HEK293 (cell line): ENCODE results near the gene PBX3.
A peak's percentile ranks its signal among the peaks of the same experiment; 100 is the strongest.

Source experiments
- CTCF ChIA-PET: fragments of 350-600 bp; formaldehyde crosslinking; extraction: SDS; loops from one replicate; lab custom pipeline; 2021; ENCODE audit warnings: antibody characterized with exemption; lab: Yijun Ruan, JAX
- POLR2A ChIA-PET: fragments of 300-600 bp; formaldehyde crosslinking; extraction: SDS; loops from one replicate; lab custom pipeline; 2020; ENCODE audit warnings: antibody characterized with exemption, inconsistent platforms; lab: Yijun Ruan, JAX
- H3K27ac ChIP-seq: fragments of 200-500 bp; sonication (Bioruptor generic); 2 replicates; pipeline ENCODE4 v1.5.1; 2014; ENCODE audit warnings: low read depth, low read length, control low read depth, inconsistent platforms; ENCODE audit errors: extremely low read depth
- H3K36me3 ChIP-seq, 2 experiments: fragments of 200-500 bp in 1 of 2; sonication (Bioruptor generic) in 1 of 2; 1 replicate in 1 of 2; 2 replicates in 1 of 2; pipeline ENCODE4 v1.5.1; 2014 to 2017; ENCODE audit warnings: inconsistent platforms in 2 of 2, low read length in 2 of 2; ENCODE audit not compliant: control insufficient read depth in 2 of 2, insufficient read depth in 1 of 2
- H3K4me1 ChIP-seq: fragments of 200-500 bp; sonication (Bioruptor generic); 2 replicates; pipeline ENCODE4 v1.5.1; 2014; ENCODE audit warnings: mild to moderate bottlenecking, low read length, inconsistent platforms; ENCODE audit not compliant: control insufficient read depth, insufficient read depth
- H3K4me3 ChIP-seq: 2 replicates; pipeline ENCODE4 v1.5.1; 2011; ENCODE audit warnings: low read depth, mild to moderate bottlenecking, control low read depth, low read length, moderate library complexity
- H3K9me3 ChIP-seq: fragments of 200-500 bp; sonication (Bioruptor generic); 2 replicates; pipeline ENCODE4 v1.5.1; 2014; ENCODE audit warnings: low read depth, low read length, inconsistent platforms; ENCODE audit not compliant: control insufficient read depth, insufficient read depth
- GLIS2 ChIP-seq: fragments of 450-650 bp; formaldehyde crosslinking; IDR thresholded peaks from 2 replicates; pipeline ENCODE4 v1.5.1; 2016; ENCODE audit warnings: missing biosample characterization, missing genetic modification characterization
- KLF1 ChIP-seq: fragments of 450-650 bp; formaldehyde crosslinking; IDR thresholded peaks from 2 replicates; pipeline ENCODE4 v1.5.1; 2016; ENCODE audit warnings: missing biosample characterization, missing genetic modification characterization
- MYNN ChIP-seq: fragments of 450-650 bp; formaldehyde crosslinking; IDR thresholded peaks from 2 replicates; pipeline ENCODE4 v1.5.1; 2016; ENCODE audit warnings: missing biosample characterization, missing genetic modification characterization, borderline replicate concordance
- PRDM4 ChIP-seq: fragments of 450-650 bp; formaldehyde crosslinking; IDR thresholded peaks from 2 replicates; pipeline ENCODE4 v1.5.1; 2017; ENCODE audit warnings: missing biosample characterization, missing genetic modification characterization
- PRDM6 ChIP-seq: fragments of 450-650 bp; formaldehyde crosslinking; IDR thresholded peaks from 2 replicates; pipeline ENCODE4 v1.5.1; 2017; ENCODE audit warnings: missing biosample characterization, missing genetic modification characterization
- ZFP69B ChIP-seq: fragments of 450-650 bp; formaldehyde crosslinking; IDR thresholded peaks from 2 replicates; pipeline ENCODE4 v1.5.1; 2016; ENCODE audit warnings: missing biosample characterization, missing genetic modification characterization
- ZNF10 ChIP-seq: fragments of 450-650 bp; formaldehyde crosslinking; IDR thresholded peaks from 2 replicates; pipeline ENCODE4 v1.5.1; 2017; ENCODE audit warnings: missing biosample characterization, missing genetic modification characterization
- ZNF169 ChIP-seq: fragments of 450-650 bp; formaldehyde crosslinking; IDR thresholded peaks from 2 replicates; pipeline ENCODE4 v1.5.1; 2016; ENCODE audit warnings: missing biosample characterization, missing genetic modification characterization
- ZNF174 ChIP-seq: fragments of 450-650 bp; formaldehyde crosslinking; IDR thresholded peaks from 2 replicates; pipeline ENCODE4 v1.5.0; 2017; ENCODE audit warnings: missing biosample characterization, mild to moderate bottlenecking, missing genetic modification characterization
- ZNF175 ChIP-seq: fragments of 450-650 bp; formaldehyde crosslinking; IDR thresholded peaks from 2 replicates; pipeline ENCODE4 v1.5.1; 2016; ENCODE audit warnings: missing biosample characterization, missing genetic modification characterization
- ZNF19 ChIP-seq: fragments of 450-650 bp; formaldehyde crosslinking; IDR thresholded peaks from 2 replicates; pipeline ENCODE4; 2016; ENCODE audit warnings: missing biosample characterization, missing genetic modification characterization, low read depth
- ZNF223 ChIP-seq: fragments of 450-650 bp; formaldehyde crosslinking; IDR thresholded peaks from 2 replicates; pipeline ENCODE4 v1.5.1; 2016; ENCODE audit warnings: missing biosample characterization, missing genetic modification characterization
- ZNF239 ChIP-seq: fragments of 450-650 bp; formaldehyde crosslinking; IDR thresholded peaks from 2 replicates; pipeline ENCODE4 v1.5.1; 2016; ENCODE audit warnings: missing biosample characterization, missing genetic modification characterization
- ZNF362 ChIP-seq: fragments of 450-650 bp; formaldehyde crosslinking; IDR thresholded peaks from 2 replicates; pipeline ENCODE4 v1.5.1; 2016; ENCODE audit warnings: missing biosample characterization, missing genetic modification characterization
- ZNF391 ChIP-seq: fragments of 450-650 bp; formaldehyde crosslinking; IDR thresholded peaks from 2 replicates; pipeline ENCODE4 v1.5.1; 2016; ENCODE audit warnings: low read depth, missing biosample characterization, missing genetic modification characterization, borderline replicate concordance
- ZNF433 ChIP-seq: fragments of 450-650 bp; formaldehyde crosslinking; IDR thresholded peaks from 2 replicates; pipeline ENCODE4 v1.5.1; 2016; ENCODE audit warnings: missing biosample characterization, missing genetic modification characterization, low read depth
- ZNF514 ChIP-seq: fragments of 450-650 bp; formaldehyde crosslinking; IDR thresholded peaks from 2 replicates; pipeline ENCODE4 v1.5.1; 2016; ENCODE audit warnings: missing biosample characterization, missing genetic modification characterization
- ZNF560 ChIP-seq: fragments of 450-650 bp; formaldehyde crosslinking; IDR thresholded peaks from 2 replicates; pipeline ENCODE4 v1.5.1; 2017; ENCODE audit warnings: missing biosample characterization, missing genetic modification characterization, borderline replicate concordance
- ZNF629 ChIP-seq: fragments of 450-650 bp; formaldehyde crosslinking; IDR thresholded peaks from 2 replicates; pipeline ENCODE4 v1.5.1; 2017; ENCODE audit warnings: missing biosample characterization, missing genetic modification characterization
- ZNF843 ChIP-seq: fragments of 450-650 bp; formaldehyde crosslinking; IDR thresholded peaks from 2 replicates; pipeline ENCODE4 v1.5.1; 2016; ENCODE audit warnings: missing biosample characterization, missing genetic modification characterization

Gene PBX3

GRCh38 chr9:125851979-125852378 is 104.8 kb downstream of the PBX3 start (continued):
- no peak for TF ChIP-seq ZNF514 (tag by site-specific recombination)
- TF ChIP-seq ZNF174 (tag by site-specific recombination), result no peak
- TF ChIP-seq KLF1 (tag by site-specific recombination), result no peak
- peak; percentile 60; the same call in 1 of the 2 replicates for TF ChIP-seq PRDM6
- TF ChIP-seq ZNF362 (tag by site-specific recombination), result no peak
- no peak for TF ChIP-seq ZNF560
- no peak for TF ChIP-seq ZNF629
- no peak for TF ChIP-seq MYNN (tag by site-specific recombination)
- TF ChIP-seq ZNF843 (tag by site-specific recombination), result 0 out of 2 replicates have a peak, but pooled peaks have one; percentile 29
- TF ChIP-seq ZNF10 (tag by site-specific recombination), result no peak
- TF ChIP-seq ZNF175 (tag by site-specific recombination), result no peak
- peak; percentile 48 for TF ChIP-seq PRDM4
- TF ChIP-seq ZNF223 (tag by site-specific recombination), result no peak
- no peak for TF ChIP-seq ZNF169 (tag by site-specific recombination)

GRCh38 chr9:125852386-125852785 is 105.2 kb downstream of the PBX3 start:
- POLR2A ChIA-PET, result no interaction called here
- TF ChIP-seq ZNF433 (tag by site-specific recombination) (no peak), ZNF239 (tag by site-specific recombination) (no peak), ZNF391 (tag by site-specific recombination) (no peak), ZNF19 (tag by site-specific recombination) (no peak), GLIS2 (tag by site-specific recombination) (no peak)

GRCh38 chr9:125854553-125855275 is 107.5 kb downstream of the PBX3 start:
- no peak for TF ChIP-seq ZFP69B
- TF ChIP-seq PRDM6, result peak; percentile 89
- TF ChIP-seq, all 188 proteins: peak for 1
- CTCF ChIA-PET, result interaction anchor here (1.6 kb wide), 1 partner anchor 18 kb away, joined by 5 read pairs; no protein-coding TSS in a partner anchor
- H3K4me1 ChIP-seq, result peaks cover 10% of the 10 kb centered on the region
- H3K9me3 ChIP-seq, result no peaks in the 10 kb centered on the region
- H3K4me3 ChIP-seq, result no peak overlapping the region
- POLR2A ChIA-PET, result no interaction called here
- no peak overlapping the region for H3K27ac ChIP-seq
- H3K36me3 ChIP-seq, result no peaks in the 10 kb centered on the region

More at GRCh38 chr9:125852386-125852785, 105.2 kb downstream of the PBX3 start:
- H3K27ac ChIP-seq, result no peak overlapping the region
- no peaks in the 10 kb centered on the region for H3K36me3 ChIP-seq
- CTCF ChIA-PET, result interaction anchor here (0.6 to 1.2 kb wide), 2 partner anchors 11 to 14 kb away, joined by 3 to 4 read pairs; no protein-coding TSS in a partner anchor
- no peak overlapping the region for H3K4me3 ChIP-seq
- peaks cover 8% of the 10 kb centered on the region for H3K4me1 ChIP-seq
- H3K9me3 ChIP-seq, result no peaks in the 10 kb centered on the region
